Measurements from ENCODE around the gene CYP27A1.

GRCh38 chr2:218809515-218809914, 27.6 kb downstream of the CYP27A1 start:
- TF ChIP-seq HDAC2 (IDR thresholded peaks at IDR 0.05) = no peak
- no peak for TF ChIP-seq REST (IDR thresholded peaks at IDR 0.05)
- TF ChIP-seq CTCF (IDR thresholded peaks at IDR 0.05) = no peak
- TF ChIP-seq PHF8 (IDR thresholded peaks at IDR 0.05; ENCODE audit: borderline replicate concordance, low read depth) = no peak
- TF ChIP-seq ZC3H11A (IDR thresholded peaks at IDR 0.05) = no peak
- TF ChIP-seq USF2 (IDR thresholded peaks at IDR 0.05) = no peak
- TF ChIP-seq POLR2A (IDR thresholded peaks at IDR 0.05; ENCODE audit: low read length) = no peak
- TF ChIP-seq HOXB5 (CRISPR knock-in tag; IDR thresholded peaks at IDR 0.05) = no peak
- no peak for TF ChIP-seq RFX5 (IDR thresholded peaks at IDR 0.05)
